Neutrophil (primary cell): Measurements from ENCODE around the gene AHRR.

Source experiments
- H3K27ac ChIP-seq: fragments of 200-600 bp; sonication (generic); 2 replicates; pipeline ENCODE4 v1.5.1; 2016; ENCODE audit warnings: mild to moderate bottlenecking, moderate library complexity
- H3K27me3 ChIP-seq: fragments of 200-600 bp; sonication (generic); 2 replicates; pipeline ENCODE4 v1.6.0; 2016; ENCODE audit warnings: mild to moderate bottlenecking
- H3K36me3 ChIP-seq: fragments of 200-600 bp; sonication (generic); 2 replicates; pipeline ENCODE4 v1.5.1; 2017
- H3K4me1 ChIP-seq, 2 experiments: fragments of 200-600 bp in 1 of 2; sonication (generic) in 1 of 2; 1 replicate in 1 of 2; 2 replicates in 1 of 2; pipeline versions ENCODE4 v1.5.1 to v1.6.1; 2013 to 2016; ENCODE audit warnings: low read depth in 1 of 2, low read length in 1 of 2, mild to moderate bottlenecking in 1 of 2, moderate library complexity in 1 of 2; ENCODE audit not compliant: control insufficient read depth in 1 of 2, insufficient read depth in 1 of 2
- H3K4me3 ChIP-seq, 2 experiments: fragments of 200-600 bp in 1 of 2; sonication (generic) in 1 of 2; 1 replicate in 1 of 2; 2 replicates in 1 of 2; pipeline ENCODE4 v1.5.1; 2013 to 2016; ENCODE audit warnings: low read depth in 1 of 2, low read length in 1 of 2, mild to moderate bottlenecking in 1 of 2, moderate library complexity in 1 of 2
- H3K9me3 ChIP-seq: fragments of 200-600 bp; sonication (generic); 2 replicates; pipeline ENCODE4 v1.5.1; 2016
- TF ChIP-seq, protein P1 (sequence below): fragments of 200-600 bp; sonication (generic); IDR thresholded peaks from 2 replicates; pipeline ENCODE4 v1.5.1; 2016; ENCODE audit warnings: antibody characterized with exemption

AHRR gene

DNA sequence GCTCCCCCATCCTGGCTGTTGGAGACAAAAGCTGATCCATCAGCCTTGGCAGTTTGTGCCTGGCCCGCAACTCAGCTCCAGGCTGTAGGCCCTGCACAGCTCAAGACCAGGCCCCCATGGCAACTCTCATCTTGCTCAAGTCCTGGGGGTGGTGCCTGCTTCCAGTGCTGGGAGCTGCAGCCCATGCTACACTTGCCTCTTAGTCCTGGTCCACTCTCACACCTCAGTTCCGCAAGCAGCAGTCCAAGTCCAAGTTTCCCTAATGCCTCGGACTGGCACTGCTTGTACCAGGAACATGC is 14.2 kb downstream of the AHRR start:
- H3K9me3 ChIP-seq = no peaks in the 10 kb centered on the region
- no peak overlapping the region for H3K27ac ChIP-seq
- no peaks in the 10 kb centered on the region for H3K4me1 ChIP-seq
- TF ChIP-seq, protein P1, sequence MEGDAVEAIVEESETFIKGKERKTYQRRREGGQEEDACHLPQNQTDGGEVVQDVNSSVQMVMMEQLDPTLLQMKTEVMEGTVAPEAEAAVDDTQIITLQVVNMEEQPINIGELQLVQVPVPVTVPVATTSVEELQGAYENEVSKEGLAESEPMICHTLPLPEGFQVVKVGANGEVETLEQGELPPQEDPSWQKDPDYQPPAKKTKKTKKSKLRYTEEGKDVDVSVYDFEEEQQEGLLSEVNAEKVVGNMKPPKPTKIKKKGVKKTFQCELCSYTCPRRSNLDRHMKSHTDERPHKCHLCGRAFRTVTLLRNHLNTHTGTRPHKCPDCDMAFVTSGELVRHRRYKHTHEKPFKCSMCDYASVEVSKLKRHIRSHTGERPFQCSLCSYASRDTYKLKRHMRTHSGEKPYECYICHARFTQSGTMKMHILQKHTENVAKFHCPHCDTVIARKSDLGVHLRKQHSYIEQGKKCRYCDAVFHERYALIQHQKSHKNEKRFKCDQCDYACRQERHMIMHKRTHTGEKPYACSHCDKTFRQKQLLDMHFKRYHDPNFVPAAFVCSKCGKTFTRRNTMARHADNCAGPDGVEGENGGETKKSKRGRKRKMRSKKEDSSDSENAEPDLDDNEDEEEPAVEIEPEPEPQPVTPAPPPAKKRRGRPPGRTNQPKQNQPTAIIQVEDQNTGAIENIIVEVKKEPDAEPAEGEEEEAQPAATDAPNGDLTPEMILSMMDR = no peak
- H3K36me3 ChIP-seq = no peaks in the 10 kb centered on the region
- H3K4me3 ChIP-seq = no peak overlapping the region
- H3K27me3 ChIP-seq = peaks cover 48% of the 10 kb centered on the region

DNA sequence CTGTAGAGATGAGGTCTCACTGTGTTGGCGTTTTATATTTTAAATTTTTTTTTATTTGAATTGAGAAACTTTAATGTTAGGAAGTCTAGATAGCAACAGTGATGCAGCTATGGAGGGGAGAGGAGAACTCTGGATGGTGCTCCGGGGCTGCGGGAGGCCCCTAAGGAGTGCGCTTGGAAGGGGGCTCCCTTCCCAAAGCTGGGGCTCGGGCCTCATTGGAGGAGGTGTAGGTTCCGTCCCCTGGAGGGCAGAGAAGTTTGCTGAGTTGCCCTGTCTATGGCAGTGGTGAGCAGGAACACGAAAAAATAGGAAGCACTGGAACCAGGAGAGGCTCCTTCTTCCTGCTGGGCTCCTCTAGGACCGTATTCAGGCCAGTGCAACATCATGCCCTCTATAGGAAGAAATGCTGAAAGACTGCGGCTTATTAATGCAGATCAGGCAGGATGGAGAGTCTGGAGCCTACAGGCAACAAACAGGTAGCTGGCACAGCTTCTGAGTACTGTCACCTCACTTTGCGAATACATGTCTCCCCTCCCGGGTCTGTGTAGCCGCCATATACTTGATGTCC is 16.1 kb downstream of the AHRR start:
- Histone ChIP-seq H3K27ac (no peak overlapping the region), H3K9me3 (no peaks in the 10 kb centered on the region), H3K4me1 (no peaks in the 10 kb centered on the region), H3K27me3 (peaks cover 60% of the 10 kb centered on the region), H3K36me3 (no peaks in the 10 kb centered on the region), H3K4me3 (no peak overlapping the region)
- TF ChIP-seq, protein P1 = no peak

DNA sequence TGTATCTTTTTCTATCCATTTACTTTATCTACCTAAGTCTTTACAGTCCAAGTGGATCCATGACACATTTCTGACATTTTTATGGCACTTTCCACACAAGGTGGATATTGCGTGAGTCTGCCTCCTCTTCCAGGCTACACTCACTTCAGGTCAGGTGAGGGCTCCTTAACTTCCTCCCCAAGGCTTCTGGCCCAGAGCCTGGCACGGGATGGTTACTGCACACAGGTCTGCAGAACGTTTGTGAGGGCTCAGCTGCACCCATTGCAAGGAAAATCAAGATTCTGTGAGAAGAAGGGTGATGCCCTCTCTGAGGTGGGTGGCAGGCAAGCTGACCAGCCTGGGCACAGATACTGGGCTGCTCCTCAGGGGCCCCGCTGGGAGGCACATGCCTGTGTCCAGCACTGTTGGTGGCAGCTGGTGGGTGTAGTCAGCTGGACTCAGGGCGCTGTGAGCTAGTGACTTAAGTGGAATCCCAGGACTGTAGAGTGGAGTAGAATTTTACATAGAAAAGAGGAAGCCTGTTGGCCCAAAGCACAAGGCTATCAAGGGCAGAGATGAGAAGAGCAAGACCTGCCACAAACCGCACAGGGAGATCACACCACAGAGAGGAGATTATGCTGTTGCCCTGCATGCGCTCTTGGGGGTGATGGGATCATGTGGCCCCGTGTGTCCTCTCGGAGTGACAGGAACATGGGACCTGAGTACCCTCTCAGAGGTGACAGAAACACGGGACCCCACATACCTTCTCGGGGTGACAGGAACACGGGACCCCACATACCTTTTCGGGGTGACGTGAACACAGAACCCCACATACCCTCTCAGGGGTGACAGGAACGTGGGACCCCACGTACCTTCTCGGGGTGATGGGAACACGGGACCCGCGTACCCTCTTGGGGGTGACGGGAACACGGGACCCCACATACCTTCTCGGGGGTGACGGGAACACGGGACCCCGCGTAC is 21.3 kb downstream of the AHRR start:
- Histone ChIP-seq H3K27ac (no peak overlapping the region), H3K4me3 (no peak overlapping the region), H3K27me3 (peaks cover 66% of the 10 kb centered on the region), H3K36me3 (no peaks in the 10 kb centered on the region), H3K9me3 (no peaks in the 10 kb centered on the region), H3K4me1 (no peaks in the 10 kb centered on the region)
- TF ChIP-seq, protein P1 = no peak

DNA sequence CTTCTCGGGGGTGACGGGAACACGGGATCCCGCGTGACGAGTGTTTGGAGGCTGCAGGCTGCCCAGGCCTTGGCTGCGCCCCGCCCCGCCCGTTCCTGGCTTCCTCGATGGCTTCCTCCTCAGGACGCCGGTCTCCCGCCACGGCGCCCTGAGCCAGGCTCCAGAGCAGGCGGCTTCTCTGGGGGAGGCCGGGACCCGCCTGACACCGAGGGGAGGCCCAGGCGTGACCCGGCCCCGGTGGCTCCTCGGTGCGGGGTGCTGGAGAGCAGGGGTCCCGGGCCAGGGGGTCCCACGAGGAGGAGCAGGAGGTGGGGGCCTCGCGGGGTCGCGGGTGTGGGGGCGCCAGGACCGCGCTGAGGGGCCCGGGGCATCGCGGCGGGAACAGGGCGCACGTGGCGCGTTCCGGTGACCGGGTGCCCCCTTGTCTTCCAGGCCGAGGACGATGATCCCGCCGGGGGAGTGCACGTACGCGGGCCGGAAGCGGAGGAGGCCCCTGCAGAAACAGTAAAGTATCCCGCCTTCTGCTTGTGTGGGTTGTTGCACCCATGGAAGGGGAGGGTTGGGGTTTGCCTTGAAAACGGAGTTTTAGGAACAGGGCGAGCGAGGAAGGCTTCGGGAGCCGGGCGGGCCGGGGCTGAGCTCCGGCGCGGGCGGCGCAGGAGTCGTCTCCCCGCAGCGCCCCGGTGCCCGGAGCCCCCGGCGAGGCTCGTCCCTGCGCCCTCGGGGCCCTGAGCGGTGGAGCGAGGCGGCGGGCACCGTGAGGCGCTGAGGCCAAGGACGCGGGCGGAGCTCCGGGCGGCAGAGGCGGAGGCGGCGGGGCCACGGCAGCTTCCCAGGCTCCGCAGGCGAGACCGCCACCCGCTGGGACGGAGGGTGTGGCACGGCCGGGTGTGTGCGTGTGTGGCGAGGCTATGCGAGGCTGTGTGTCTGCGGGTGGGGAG is 22.2 kb downstream of the AHRR start:
- no peaks in the 10 kb centered on the region for H3K36me3 ChIP-seq
- TF ChIP-seq, protein P1 = no peak
- no peak overlapping the region for H3K27ac ChIP-seq
- H3K4me3 ChIP-seq = no peak overlapping the region
- no peaks in the 10 kb centered on the region for H3K9me3 ChIP-seq
- peaks cover 75% of the 10 kb centered on the region for H3K27me3 ChIP-seq
- no peaks in the 10 kb centered on the region for H3K4me1 ChIP-seq

DNA sequence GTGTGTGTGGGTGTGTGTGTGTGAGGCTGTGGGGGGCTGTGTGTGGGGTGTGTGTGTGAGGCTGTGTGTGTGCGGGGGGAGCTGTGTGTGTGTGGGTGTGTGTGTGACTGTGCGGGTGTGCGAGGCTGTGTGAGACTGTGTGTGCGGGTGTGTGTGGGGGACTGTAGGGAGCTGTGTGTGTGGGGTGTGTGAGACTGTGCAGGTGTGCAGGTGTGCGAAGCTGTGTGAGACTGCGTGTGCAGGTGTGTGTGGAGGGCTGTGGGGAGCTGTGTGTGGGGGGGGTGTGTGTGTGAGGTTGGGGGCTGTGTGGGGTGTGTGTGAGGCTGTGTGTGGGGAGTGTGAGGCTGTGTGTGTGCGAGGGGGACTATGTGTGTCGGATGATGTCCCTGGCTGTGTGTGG is 23.2 kb downstream of the AHRR start:
- no peaks in the 10 kb centered on the region for H3K9me3 ChIP-seq
- TF ChIP-seq, protein P1 = no peak
- H3K27me3 ChIP-seq = peaks cover 79% of the 10 kb centered on the region
- H3K27ac ChIP-seq = no peak overlapping the region
- H3K36me3 ChIP-seq = no peaks in the 10 kb centered on the region
- no peak overlapping the region for H3K4me3 ChIP-seq
- H3K4me1 ChIP-seq = no peaks in the 10 kb centered on the region
